Caco-2 (cell line): ENCODE measurements around the gene CC2D1A. TPM values are rescaled to one million over a fixed set of nuclear protein-coding genes. Genes with fewer than 3 reads are reported as not detected.

Experiments used
- BruUV-seq: library from RNA; stranded (reverse); fragments of 400-500 nt; replicated peaks from 2 replicates; lab custom pipeline; 2021; lab: Mats Ljungman, UMichigan
- CTCF ChIA-PET: fragments of 300-600 bp; sonication (Branson Sonifier 250); formaldehyde crosslinking; loops from one replicate; lab custom pipeline; 2022; ENCODE audit warnings: antibody characterized with exemption; lab: Charles Lee
- POLR2A ChIA-PET: fragments of 300-600 bp; sonication (Branson Sonifier 250); formaldehyde crosslinking; loops from one replicate; lab custom pipeline; 2022; ENCODE audit warnings: antibody characterized with exemption; lab: Charles Lee
- DNase-seq, 2 experiments: peaks; one replicate each; pipeline versions ENCODE4 v3.0.0 to v3.0.0-alpha.2; 2020 to 2022
- H3K27me3 ChIP-seq: replicated peaks from 2 replicates; pipeline ENCODE4 v1.6.0; 2011; ENCODE audit warnings: low read length; ENCODE audit not compliant: control insufficient read depth, insufficient read depth
- H3K36me3 ChIP-seq: 2 replicates; pipeline ENCODE4 v1.5.1; 2011; ENCODE audit warnings: low read length; ENCODE audit not compliant: control insufficient read depth, insufficient read depth
- H3K4me1 ChIP-seq: fragments of 250-450 bp; sonication (Bioruptor Pico); 2 replicates; pipeline ENCODE4 v1.5.1; 2020; ENCODE audit warnings: mild to moderate bottlenecking
- H3K4me3 ChIP-seq: 2 replicates; pipeline ENCODE4 v1.5.1; 2011; ENCODE audit warnings: low read depth, mild to moderate bottlenecking, control low read depth, low read length
- H3K9me3 ChIP-seq: fragments of 250-450 bp; sonication (Bioruptor Pico); 2 replicates; pipeline ENCODE4 v1.5.1; 2020; ENCODE audit warnings: mild to moderate bottlenecking, moderate library complexity
- H3K27ac Mint-ChIP-seq: one replicate; pipeline ENCODE4 v1.8.0; 2022; ENCODE audit warnings: mixed read lengths; ENCODE audit not compliant: unreplicated experiment
- H3K27me3 Mint-ChIP-seq: one replicate; pipeline ENCODE4 v1.8.0; 2022; ENCODE audit warnings: mixed read lengths; ENCODE audit not compliant: insufficient read depth, unreplicated experiment
- H3K36me3 Mint-ChIP-seq: one replicate; pipeline ENCODE4 v1.8.0; 2022; ENCODE audit warnings: mild to moderate bottlenecking, mixed read lengths; ENCODE audit not compliant: insufficient read depth, unreplicated experiment
- H3K4me1 Mint-ChIP-seq: one replicate; pipeline ENCODE4 v1.8.0; 2022; ENCODE audit warnings: low read depth, mixed read lengths; ENCODE audit not compliant: unreplicated experiment
- H3K4me3 Mint-ChIP-seq: one replicate; pipeline ENCODE4 v1.8.0; 2022; ENCODE audit warnings: mild to moderate bottlenecking, moderate library complexity, mixed read lengths; ENCODE audit not compliant: unreplicated experiment
- H3K9me3 Mint-ChIP-seq: one replicate; pipeline ENCODE4 v1.8.0; 2022; ENCODE audit warnings: mixed read lengths; ENCODE audit not compliant: unreplicated experiment
- intact Hi-C: fragments of 100-400 bp; cut with micrococcal nuclease; formaldehyde crosslinking; loops from one replicate; pipeline ENCODE4 v1.10.0; 2022; ENCODE audit not compliant: unreplicated experiment
- total RNA-seq: library from RNA; stranded (reverse); gene quantifications from 2 replicates; pipeline ENCODE4 v1.2.3, GENCODE V29; 2022
- TF ChIP-seq, protein P1 (sequence below), 2 experiments: fragments of 200-600 bp in 1 of 2; IDR thresholded peaks; 1 replicate in 1 of 2; 2 replicates in 1 of 2; pipeline versions ENCODE4 v1.5.1 to v1.8.0; 2011 to 2022; ENCODE audit warnings: antibody characterized with exemption in 1 of 2, control low read depth in 1 of 2, inconsistent platforms in 1 of 2, low read depth in 1 of 2, low read length in 1 of 2, mild to moderate bottlenecking in 1 of 2, moderate library complexity in 1 of 2; ENCODE audit not compliant: insufficient read depth in 1 of 2, severe bottlenecking in 1 of 2, unreplicated experiment in 1 of 2

Gene CC2D1A
- total RNA-seq, 1 experiment from 2014 or later, result 48.2 TPM

DNA sequence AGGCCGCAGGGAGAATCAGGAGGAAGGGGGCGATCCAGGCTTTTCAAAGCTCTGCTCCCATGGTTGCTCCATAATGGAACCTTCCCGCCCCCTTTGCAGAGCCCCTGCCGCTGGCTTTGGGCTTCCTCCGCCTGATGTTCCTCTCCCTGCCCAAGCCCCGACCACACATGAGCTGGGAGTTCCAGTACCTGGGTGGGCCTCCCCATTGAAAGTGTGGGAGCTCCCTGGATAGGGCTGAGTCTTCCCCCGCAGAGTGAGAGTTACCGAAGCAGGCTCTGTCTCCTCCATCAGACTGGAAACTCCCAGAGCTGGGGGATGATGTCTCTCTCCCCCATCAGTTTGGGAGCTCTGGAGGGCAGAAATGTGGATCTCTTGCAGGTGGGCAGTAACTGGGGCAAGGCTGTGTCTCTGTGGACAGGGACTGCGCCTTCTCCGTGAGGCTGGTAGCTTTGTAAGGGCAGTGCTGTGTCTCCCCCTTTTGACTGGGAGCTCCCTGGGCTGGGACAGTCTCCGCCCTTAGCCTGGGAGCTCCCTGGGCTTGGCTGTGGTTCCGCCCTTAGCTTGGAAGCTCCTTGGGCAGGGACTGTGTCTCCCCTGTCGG lies 47.0 kb downstream of the CC2D1A start:
- Histone ChIP-seq H3K9me3 (no peaks in the 10 kb centered on the region), H3K4me1 (0 out of 2 replicates have a peak, but pooled peaks cover 6% of the 10 kb centered on the region), H3K36me3 (peaks cover 2% of the 10 kb centered on the region), H3K27me3 (no peaks in the 10 kb centered on the region), H3K4me3 (peak overlapping the region; percentile 90)
- BruUV-seq, result no TSS peak
- DNase-seq, result no peak
- Mint-ChIP-seq H3K27ac (peak overlapping the region; percentile 42), H3K4me1 (no peaks in the 10 kb centered on the region), H3K27me3 (no peaks in the 10 kb centered on the region), H3K4me3 (peak overlapping the region; percentile 71), H3K36me3 (peaks cover 21% of the 10 kb centered on the region), H3K9me3 (no peaks in the 10 kb centered on the region)
- ChIA-PET POLR2A (interaction anchor here (1.0 kb wide), 1 partner anchor 53 kb away, joined by 5 read pairs; the partner anchor contains the start of gene RFX1), CTCF (interaction anchor here (0.8 to 1.5 kb wide), 2 partner anchors 119 to 121 kb away, joined by 3 read pairs; partner anchors contain the start of gene MISP3)
- intact Hi-C loops, result loop anchor here (1.0 to 2.0 kb wide), 3 partner anchors 25 to 72 kb away; no protein-coding TSS in a partner anchor
- TF ChIP-seq, protein P1, sequence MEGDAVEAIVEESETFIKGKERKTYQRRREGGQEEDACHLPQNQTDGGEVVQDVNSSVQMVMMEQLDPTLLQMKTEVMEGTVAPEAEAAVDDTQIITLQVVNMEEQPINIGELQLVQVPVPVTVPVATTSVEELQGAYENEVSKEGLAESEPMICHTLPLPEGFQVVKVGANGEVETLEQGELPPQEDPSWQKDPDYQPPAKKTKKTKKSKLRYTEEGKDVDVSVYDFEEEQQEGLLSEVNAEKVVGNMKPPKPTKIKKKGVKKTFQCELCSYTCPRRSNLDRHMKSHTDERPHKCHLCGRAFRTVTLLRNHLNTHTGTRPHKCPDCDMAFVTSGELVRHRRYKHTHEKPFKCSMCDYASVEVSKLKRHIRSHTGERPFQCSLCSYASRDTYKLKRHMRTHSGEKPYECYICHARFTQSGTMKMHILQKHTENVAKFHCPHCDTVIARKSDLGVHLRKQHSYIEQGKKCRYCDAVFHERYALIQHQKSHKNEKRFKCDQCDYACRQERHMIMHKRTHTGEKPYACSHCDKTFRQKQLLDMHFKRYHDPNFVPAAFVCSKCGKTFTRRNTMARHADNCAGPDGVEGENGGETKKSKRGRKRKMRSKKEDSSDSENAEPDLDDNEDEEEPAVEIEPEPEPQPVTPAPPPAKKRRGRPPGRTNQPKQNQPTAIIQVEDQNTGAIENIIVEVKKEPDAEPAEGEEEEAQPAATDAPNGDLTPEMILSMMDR (IDR thresholded peaks at IDR 0.05; ENCODE audit: insufficient read depth in 1 of 2, low read depth in 1 of 2, low read length in 1 of 2, severe bottlenecking in 1 of 2, unreplicated experiment in 1 of 2), result no peak

GRCh38 chr19:13954185-13954584 lies 48.2 kb downstream of the CC2D1A start:
- Histone ChIP-seq H3K9me3 (no peaks in the 10 kb centered on the region), H3K4me1 (0 out of 2 replicates have a peak, but pooled peaks cover 6% of the 10 kb centered on the region), H3K4me3 (no peak overlapping the region), H3K36me3 (peaks cover 2% of the 10 kb centered on the region), H3K27me3 (no peaks in the 10 kb centered on the region)
- TF ChIP-seq, protein P1 (IDR thresholded peaks at IDR 0.05; ENCODE audit: insufficient read depth in 1 of 2, low read depth in 1 of 2, low read length in 1 of 2, severe bottlenecking in 1 of 2, unreplicated experiment in 1 of 2), result no peak
- POLR2A ChIA-PET, result no interaction called here
- Mint-ChIP-seq H3K27me3 (no peaks in the 10 kb centered on the region), H3K4me1 (no peaks in the 10 kb centered on the region), H3K9me3 (no peaks in the 10 kb centered on the region), H3K27ac (no peak overlapping the region), H3K36me3 (peaks cover 24% of the 10 kb centered on the region), H3K4me3 (peak overlapping the region; percentile 33)
- DNase-seq, result no peak
- CTCF ChIA-PET, result no interaction called here
- no TSS peak for BruUV-seq
- intact Hi-C loops, result no loop called here

- no peaks in the 10 kb centered on the region for H3K4me1 Mint-ChIP-seq
- CTCF ChIA-PET, result no interaction called here
- H3K27me3 Mint-ChIP-seq, result no peaks in the 10 kb centered on the region
- POLR2A ChIA-PET, result no interaction called here
- Histone ChIP-seq H3K4me1 (0 out of 2 replicates have a peak, but pooled peaks cover 6% of the 10 kb centered on the region), H3K4me3 (no peak overlapping the region), H3K36me3 (peaks cover 5% of the 10 kb centered on the region), H3K27me3 (no peaks in the 10 kb centered on the region), H3K9me3 (no peaks in the 10 kb centered on the region)
- no peak for DNase-seq
- TF ChIP-seq, protein P1 (IDR thresholded peaks at IDR 0.05; ENCODE audit: insufficient read depth in 1 of 2, low read depth in 1 of 2, low read length in 1 of 2, severe bottlenecking in 1 of 2, unreplicated experiment in 1 of 2), result no peak
- no peak overlapping the region for H3K27ac Mint-ChIP-seq
- no peaks in the 10 kb centered on the region for H3K9me3 Mint-ChIP-seq
- intact Hi-C loops, result no loop called here
- H3K4me3 Mint-ChIP-seq, result no peak overlapping the region
- BruUV-seq, result no TSS peak
- peaks cover 35% of the 10 kb centered on the region for H3K36me3 Mint-ChIP-seq
These were observed 49.8 kb downstream of the CC2D1A start for GRCh38 chr19:13955662-13956364.
